Liver (tissue), 9 donors: ENCODE data around the gene EPS8L1. TPM values are rescaled to one million over a fixed set of nuclear protein-coding genes. Genes with fewer than 3 reads are reported as not detected.
A peak's percentile ranks its signal among the peaks of the same experiment; 100 is the strongest.

Experiments used
- DNase-seq: peaks from one replicate; pipeline ENCODE4 v3.0.0-alpha.2; 2017; ENCODE audit warnings: low spot score
- H3K27ac ChIP-seq, 2 donors: one replicate each; pipeline ENCODE4 v1.7.0; 2013; ENCODE audit warnings: inconsistent platforms in 2 of 2, low read length in 2 of 2, control low read depth in 1 of 2, low read depth in 1 of 2, mild to moderate bottlenecking in 1 of 2
- H3K27me3 ChIP-seq, 4 donors: one replicate each; pipeline versions ENCODE4 v1.6.1 to v1.7.0; 2013; ENCODE audit warnings: low read length in 3 of 4, inconsistent platforms in 1 of 4, mild to moderate bottlenecking in 1 of 4, moderate library complexity in 1 of 4; ENCODE audit not compliant: control insufficient read depth in 4 of 4, insufficient read depth in 4 of 4
- H3K36me3 ChIP-seq, 4 donors: one replicate each; pipeline versions ENCODE4 v1.6.1 to v1.7.0; 2013; ENCODE audit warnings: low read length in 3 of 4, mild to moderate bottlenecking in 3 of 4, low read depth in 1 of 4, moderate library complexity in 1 of 4; ENCODE audit not compliant: control insufficient read depth in 4 of 4, insufficient read depth in 3 of 4
- H3K4me1 ChIP-seq, 4 donors: one replicate each; pipeline versions ENCODE4 v1.6.1 to v1.7.0; 2013; ENCODE audit warnings: low read length in 3 of 4, mild to moderate bottlenecking in 3 of 4, moderate library complexity in 1 of 4; ENCODE audit not compliant: control insufficient read depth in 4 of 4, insufficient read depth in 4 of 4
- H3K4me3 ChIP-seq, 3 donors: one replicate each; pipeline versions ENCODE4 v1.6.1 to v1.7.0; 2013; ENCODE audit warnings: low read length in 3 of 3, control low read depth in 1 of 3, low read depth in 1 of 3, mild to moderate bottlenecking in 1 of 3
- H3K9ac ChIP-seq, 2 donors: one replicate each; pipeline ENCODE4 v1.7.0; 2013; ENCODE audit warnings: low read length in 2 of 2, mild to moderate bottlenecking in 2 of 2, moderate library complexity in 2 of 2, control low read depth in 1 of 2, low read depth in 1 of 2
- H3K9me3 ChIP-seq, 4 donors: one replicate each; pipeline versions ENCODE4 v1.6.1 to v1.7.0; 2013; ENCODE audit warnings: low read length in 3 of 4; ENCODE audit not compliant: control insufficient read depth in 4 of 4
- ATF3 ChIP-seq: IDR thresholded peaks from 2 replicates; pipeline ENCODE4 v1.6.1; 2016; ENCODE audit warnings: antibody characterized with exemption
- CTCF ChIP-seq: fragments of 150-350 bp; IDR thresholded peaks from 2 replicates; pipeline ENCODE4 v1.5.1; 2017; ENCODE audit warnings: improper control_type of control experiment, low read depth, low read length; ENCODE audit not compliant: missing input control
- FOXA1 ChIP-seq: IDR thresholded peaks from 2 replicates; pipeline ENCODE4 v1.6.1; 2016; ENCODE audit warnings: antibody characterized with exemption
- FOXA2 ChIP-seq: IDR thresholded peaks from 2 replicates; pipeline ENCODE4 v1.6.1; 2016; ENCODE audit warnings: antibody characterized with exemption
- GABPA ChIP-seq, 2 donors: IDR thresholded peaks in 1 of 2; conservative IDR thresholded peaks in 1 of 2; 2 replicates each; pipeline ENCODE4 v1.6.1; 2016; ENCODE audit warnings: antibody characterized with exemption in 2 of 2, mild to moderate bottlenecking in 1 of 2, moderate library complexity in 1 of 2
- HNF4A ChIP-seq, 2 donors: conservative IDR thresholded peaks; 2 replicates each; pipeline ENCODE4 v1.6.1; 2016; ENCODE audit warnings: antibody characterized with exemption in 2 of 2, mild to moderate bottlenecking in 2 of 2
- HNF4G ChIP-seq: IDR thresholded peaks from 2 replicates; pipeline ENCODE4 v1.6.1; 2016; ENCODE audit warnings: antibody characterized with exemption
- JUND ChIP-seq, 2 donors: IDR thresholded peaks; 2 replicates each; pipeline ENCODE4 v1.6.1; 2016; ENCODE audit warnings: antibody characterized with exemption in 2 of 2
- MAX ChIP-seq: IDR thresholded peaks from 2 replicates; pipeline ENCODE4 v1.6.1; 2016; ENCODE audit warnings: antibody characterized with exemption
- NR2F2 ChIP-seq: IDR thresholded peaks from 2 replicates; pipeline ENCODE4 v1.6.1; 2016; ENCODE audit warnings: antibody characterized with exemption
- RAD21 ChIP-seq, 2 donors: IDR thresholded peaks; 2 replicates each; pipeline ENCODE4 v1.6.1; 2016; ENCODE audit warnings: antibody characterized with exemption in 2 of 2, mild to moderate bottlenecking in 2 of 2
- RXRA ChIP-seq, 2 donors: IDR thresholded peaks; 2 replicates each; pipeline ENCODE4 v1.6.1; 2017 to 2018; ENCODE audit warnings: antibody characterized with exemption in 2 of 2, mild to moderate bottlenecking in 1 of 2
- SP1 ChIP-seq: IDR thresholded peaks from 2 replicates; pipeline ENCODE4 v1.6.1; 2018; ENCODE audit warnings: antibody characterized with exemption, mild to moderate bottlenecking
- TAF1 ChIP-seq: conservative IDR thresholded peaks from 2 replicates; pipeline ENCODE4 v1.6.1; 2016; ENCODE audit warnings: antibody characterized with exemption, mild to moderate bottlenecking
- ZBTB33 ChIP-seq: IDR thresholded peaks from 2 replicates; pipeline ENCODE4 v1.6.1; 2016; ENCODE audit warnings: antibody characterized with exemption
- WGBS: extraction: QIAGEN DNeasy Blood & Tissue Kit; methylation state at CpG from one replicate; pipeline ENCODE4 v1.1.7; 2013; 5-methylcytosine and 5-hydroxymethylcytosine counted together
- polyA plus RNA-seq, 2 donors: library from polyadenylated mRNA; stranded (reverse) in 1 of 2; unstranded in 1 of 2; fragments of 200-250 nt in 1 of 2; fragments of >200 nt in 1 of 2; fragmentation: Nextera tagmentation in 1 of 2; extraction: Ambion mirVana in 1 of 2; gene quantifications; one replicate each; pipeline versions ENCODE4 v1.2.1 to v1.2.3, GENCODE V29; 2013 to 2015
- total RNA-seq, 2 donors: library from RNA; depleted of rRNA; stranded (reverse); fragments of >200 nt; gene quantifications; one replicate each; pipeline ENCODE4 v1.2.3, GENCODE V29; 2014
- donor health status: healthy.
- donor health status: healthy.
- donor health status: healthy.
- donor health status: healthy.
- donor health status: healthy.

EPS8L1 gene
- total and polyA plus RNA-seq, 4 donors, result 0.40 to 1.5 (median 0.87) TPM

GRCh38 chr19:55114566-55115145 lies 39.0 kb downstream of the EPS8L1 start (continued):
- TF ChIP-seq ZBTB33 (no peak), FOXA2 (no peak), HNF4A (conservative IDR thresholded peaks at IDR 0.05) (no peak), FOXA1 (no peak), SP1 (no peak), JUND (IDR thresholded peaks at IDR 0.05) (no peak)

GRCh38 chr19:55115446-55116065 lies 39.9 kb downstream of the EPS8L1 start:
- Histone ChIP-seq H3K9me3 (no peaks in the 10 kb centered on the region), H3K4me1 (peaks cover 6 to 38% (median 27%) of the 10 kb centered on the region in 4 donors), H3K27me3 (no peaks in the 10 kb centered on the region), H3K4me3 (peak overlapping the region in 2 of 3 donors; percentile 88 to 99), H3K36me3 (peaks cover 0 to 6% (median 0%) of the 10 kb centered on the region in 4 donors), H3K27ac (peak overlapping the region in 1 of 2 donors; percentile 21), H3K9ac (no peak overlapping the region)
- no peak for DNase-seq
- 68% methylated on average over 13 of the region's 13 CpGs for WGBS
- TF ChIP-seq NR2F2, result no peak
- no peak for TF ChIP-seq ZBTB33
- no peak for TF ChIP-seq RAD21 (IDR thresholded peaks at IDR 0.05)
- TF ChIP-seq MAX, result no peak
- no peak for TF ChIP-seq HNF4G
- TF ChIP-seq TAF1, result no peak
- TF ChIP-seq RXRA (IDR thresholded peaks at IDR 0.05), result no peak
- TF ChIP-seq SP1, result no peak
- TF ChIP-seq JUND (IDR thresholded peaks at IDR 0.05), result no peak
- TF ChIP-seq FOXA2, result no peak
- no peak for TF ChIP-seq ATF3
- TF ChIP-seq FOXA1, result no peak
- no peak for TF ChIP-seq CTCF
- TF ChIP-seq HNF4A (conservative IDR thresholded peaks at IDR 0.05), result no peak
- no peak for TF ChIP-seq GABPA (IDR thresholded peaks at IDR 0.05 in 1 of 2, conservative IDR thresholded peaks at IDR 0.05 in 1 of 2)
